K562 (cell line): Measurements from ENCODE around the gene HHIPL1. TPM values are rescaled to one million over a fixed set of nuclear protein-coding genes. Genes with fewer than 3 reads are reported as not detected.

Experiments
- ATF6 ChIP-seq: sonication (generic); formaldehyde crosslinking; IDR thresholded peaks from 2 replicates; pipeline ENCODE4 v1.4.0; 2020; ENCODE audit warnings: mild to moderate bottlenecking, missing genetic modification reagents
- BRD4 ChIP-seq: fragments of 200-600 bp; sonication (generic); IDR thresholded peaks from 2 replicates; pipeline ENCODE4 v1.6.1; 2017; ENCODE audit warnings: inconsistent platforms
- KAT7 ChIP-seq: sonication (generic); formaldehyde crosslinking; IDR thresholded peaks from 2 replicates; pipeline ENCODE4 v1.8.0; 2022; ENCODE audit warnings: missing genetic modification reagents, mild to moderate bottlenecking, borderline replicate concordance
- NFATC3 ChIP-seq: fragments of 450-650 bp; IDR thresholded peaks from 2 replicates; pipeline ENCODE4 v1.6.1; 2017; ENCODE audit warnings: mild to moderate bottlenecking
- RBFOX2 ChIP-seq: fragments of 200-400 bp; formaldehyde crosslinking; IDR thresholded peaks from 2 replicates; pipeline ENCODE4 v1.6.1; 2017; ENCODE audit warnings: low read depth, mild to moderate bottlenecking, low read length, moderate library complexity
- REST ChIP-seq, 2 experiments: fragments of 450-650 bp; formaldehyde crosslinking in 1 of 2; IDR thresholded peaks; 2 replicates each; pipeline versions ENCODE4 v1.4.0 to v1.6.1; 2014 to 2020; ENCODE audit warnings: mild to moderate bottlenecking in 2 of 2, borderline replicate concordance in 1 of 2, low read depth in 1 of 2
- SUPT5H ChIP-seq: fragments of 450-650 bp; IDR thresholded peaks from 2 replicates; pipeline ENCODE4 v1.6.1; 2016
- ZNF280B ChIP-seq: fragments of 250-450 bp; sonication (Bioruptor Pico); IDR thresholded peaks from 2 replicates; pipeline ENCODE4 v1.5.1; 2021; ENCODE audit warnings: mild to moderate bottlenecking
- ZNF282 ChIP-seq: sonication (generic); formaldehyde crosslinking; IDR thresholded peaks from 2 replicates; pipeline ENCODE4 v1.8.1; 2023; ENCODE audit warnings: missing genetic modification reagents
- ZNF431 ChIP-seq: sonication (generic); formaldehyde crosslinking; IDR thresholded peaks from 2 replicates; pipeline ENCODE4 v1.8.0; 2022; ENCODE audit warnings: mild to moderate bottlenecking, missing genetic modification reagents
- ZNF699 ChIP-seq: fragments of 250-450 bp; sonication (Bioruptor Pico); IDR thresholded peaks from 2 replicates; pipeline ENCODE4 v1.8.0; 2021; ENCODE audit warnings: mild to moderate bottlenecking, moderate library complexity; ENCODE audit not compliant: insufficient replicate concordance
- ZNF740 ChIP-seq, 3 experiments: fragments of 200-800 bp in 1 of 3; sonication (Bioruptor generic) in 1 of 3; sonication (generic) in 1 of 3; formaldehyde crosslinking in 1 of 3; IDR thresholded peaks; 2 replicates each; pipeline versions ENCODE4 v1.6.1 to v1.8.0; 2016 to 2022; ENCODE audit warnings: mild to moderate bottlenecking in 2 of 3, missing compliant biosample characterization in 2 of 3, missing genetic modification characterization in 2 of 3, missing genetic modification reagents in 1 of 3
- polyA plus RNA-seq, 8 experiments: library from polyadenylated mRNA; depleted of rRNA in 4 of 8; stranded (reverse) in 5 of 8; unstranded in 3 of 8; fragments of >200 nt; fragmentation: Nextera tagmentation in 2 of 8; fragmentation: Illumina TruSeq in 1 of 8; extraction: Ambion mirVana in 2 of 8; extraction: Trizol in 1 of 8; gene quantifications; 2 replicates each; pipeline versions ENCODE4 v1.2.1 to v1.2.3, GENCODE V29; 2011 to 2014; ENCODE audit warnings: inconsistent platforms in 1 of 8, missing spikeins in 1 of 8
- total RNA-seq, 7 experiments: library from RNA; depleted of rRNA in 6 of 7; stranded (reverse); fragments of >200 nt in 6 of 7; fragmentation: Illumina TruSeq in 2 of 7; extraction: Trizol in 2 of 7; gene quantifications; 2 replicates each; pipeline versions ENCODE4 v1.2.1 to v1.2.3, GENCODE V29; 2011 to 2021; ENCODE audit warnings: low replicate concordance in 1 of 7

HHIPL1 gene
- total and polyA plus RNA-seq, 9 of the 15 experiments (the other 6 are each of a cell fraction or from before 2014, with no cell fraction given): not detected

- no peak for TF ChIP-seq ZNF699 (CRISPR knock-in tag)
- 0 out of 2 replicates have a peak, but pooled peaks have one; percentile 19 for TF ChIP-seq KAT7
- no peak for TF ChIP-seq ZNF280B (CRISPR knock-in tag)
- TF ChIP-seq NFATC3: no peak
- peak; percentile 74; the same call in 1 of the 2 replicates for TF ChIP-seq ATF6 (CRISPR knock-in tag)
- no peak for TF ChIP-seq BRD4
- TF ChIP-seq RBFOX2: peak; percentile 56
- TF ChIP-seq ZNF431 (CRISPR knock-in tag): peak; percentile 89
- peak; percentile 56; the same call in 1 of the 2 replicates for TF ChIP-seq ZNF282 (CRISPR knock-in tag)
- no peak for TF ChIP-seq SUPT5H
- peak; percentile 66 for TF ChIP-seq ZNF740 (CRISPR knock-in tag; IDR thresholded peaks at IDR 0.05)
- no peak for TF ChIP-seq ZNF740 (tag; IDR thresholded peaks at IDR 0.05)
- TF ChIP-seq REST (IDR thresholded peaks at IDR 0.05; ENCODE audit: borderline replicate concordance): no peak
- TF ChIP-seq REST (CRISPR knock-in tag; IDR thresholded peaks at IDR 0.05; ENCODE audit: low read depth): no peak
These were observed 41.3 kb upstream of the HHIPL1 start, which contains the start of gene CCDC85C (continued) for GRCh38 chr14:99603471-99604277.
